Measurements from ENCODE around the gene TRIM46.
"Not testable (repeated sequence)": the region's sequence is repeated elsewhere in the genome, so short reads cannot be mapped to it uniquely, and the experiment has no call there.

The TRIM46 gene

DNA sequence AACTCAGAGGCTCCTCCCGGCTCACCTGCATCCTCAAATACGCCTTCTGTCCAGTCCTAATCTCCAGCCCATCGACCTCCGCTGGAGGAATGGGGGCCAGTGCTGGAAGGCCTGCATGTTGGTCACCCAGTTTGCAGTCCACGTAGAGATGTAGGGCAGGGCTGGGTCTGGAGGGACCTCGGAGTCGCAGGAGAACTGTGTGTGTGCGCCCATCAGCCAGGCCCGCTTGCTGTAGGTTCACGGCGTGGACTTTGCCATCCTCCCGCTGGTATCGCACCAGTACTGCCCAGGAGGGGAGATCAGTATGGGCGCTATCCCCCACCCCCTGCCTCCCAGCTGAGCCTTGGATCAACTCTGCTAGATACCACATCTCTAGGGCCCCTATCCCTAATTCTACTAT lies 31.4 kb downstream of the TRIM46 start:
- no peak for DNase-seq (ENCODE audit: low read depth)

DNA sequence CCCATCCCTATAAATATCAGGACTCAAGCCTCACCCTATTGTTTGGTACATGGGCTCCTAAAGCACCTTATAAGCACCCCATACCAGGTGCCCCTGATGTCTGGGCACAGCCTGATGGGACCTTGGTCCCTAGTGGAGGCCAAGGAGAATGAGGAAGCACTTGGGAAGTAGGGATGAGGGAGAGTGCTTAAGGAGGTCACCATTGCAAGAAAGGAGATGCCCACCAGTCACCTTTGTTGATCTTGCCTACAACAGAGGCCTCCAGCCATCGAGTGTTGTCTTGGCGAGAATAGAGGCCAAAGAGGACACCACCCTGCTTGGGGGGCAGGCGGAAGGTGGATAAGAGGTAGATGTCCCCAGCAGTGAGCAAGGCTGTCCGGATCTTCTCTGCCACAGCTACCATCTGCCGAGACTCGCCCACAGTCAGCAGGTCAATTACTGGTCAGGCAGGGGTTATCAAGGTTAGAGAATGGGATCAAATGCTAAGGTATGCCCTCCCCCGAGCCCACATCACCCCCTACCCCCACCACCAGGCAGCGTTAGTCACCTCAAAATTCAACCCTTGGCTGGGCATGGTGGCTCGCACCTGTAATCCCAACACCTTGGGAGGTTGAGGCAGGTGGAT lies 32.4 kb downstream of the TRIM46 start:
- no peak for DNase-seq (ENCODE audit: low read depth)

DNA sequence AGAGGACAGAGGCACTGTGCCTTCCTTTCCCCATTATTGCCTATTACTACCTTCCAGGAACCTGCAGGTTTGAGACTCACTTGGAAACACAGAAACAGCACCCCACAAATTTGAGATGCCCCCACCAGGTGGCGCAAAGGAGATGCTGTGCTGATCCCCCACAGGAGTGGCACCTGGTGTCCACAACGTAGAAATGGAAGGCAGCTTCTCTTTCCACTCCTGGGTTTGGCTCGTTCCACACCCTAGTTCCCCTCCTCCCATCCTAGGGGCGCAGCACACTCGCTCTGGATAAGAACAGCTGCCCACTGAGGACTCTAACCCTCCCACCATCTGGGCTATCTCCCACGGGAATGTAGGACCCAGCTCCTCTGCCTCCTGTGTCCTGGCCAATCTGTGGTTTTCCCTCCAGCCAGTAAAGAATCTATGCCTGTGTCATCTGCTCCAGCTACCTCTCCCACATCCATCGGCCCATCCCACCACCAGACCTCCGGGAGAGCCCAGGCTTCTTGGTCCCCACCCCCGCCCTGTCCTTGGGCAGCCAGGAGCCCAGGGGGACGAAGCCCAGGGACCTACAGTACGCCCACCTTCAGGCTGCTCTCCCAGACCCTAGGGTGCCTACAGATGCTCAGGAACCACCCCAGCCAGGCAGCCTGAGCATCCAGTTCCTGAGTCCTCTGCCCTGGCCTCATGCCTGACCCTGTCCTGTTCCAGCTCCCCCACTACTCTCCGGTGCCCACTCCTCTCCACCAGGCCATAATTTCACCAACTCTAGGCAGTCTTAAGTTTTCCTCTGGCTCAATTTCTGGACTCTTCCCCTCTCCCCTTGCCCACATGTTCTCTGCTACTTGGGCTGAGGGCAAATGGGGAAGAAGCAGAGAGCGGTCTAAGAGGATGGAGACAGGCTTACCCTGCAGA lies 33.5 kb downstream of the TRIM46 start:
- peak; percentile 81 for DNase-seq (ENCODE audit: low read depth)

DNA sequence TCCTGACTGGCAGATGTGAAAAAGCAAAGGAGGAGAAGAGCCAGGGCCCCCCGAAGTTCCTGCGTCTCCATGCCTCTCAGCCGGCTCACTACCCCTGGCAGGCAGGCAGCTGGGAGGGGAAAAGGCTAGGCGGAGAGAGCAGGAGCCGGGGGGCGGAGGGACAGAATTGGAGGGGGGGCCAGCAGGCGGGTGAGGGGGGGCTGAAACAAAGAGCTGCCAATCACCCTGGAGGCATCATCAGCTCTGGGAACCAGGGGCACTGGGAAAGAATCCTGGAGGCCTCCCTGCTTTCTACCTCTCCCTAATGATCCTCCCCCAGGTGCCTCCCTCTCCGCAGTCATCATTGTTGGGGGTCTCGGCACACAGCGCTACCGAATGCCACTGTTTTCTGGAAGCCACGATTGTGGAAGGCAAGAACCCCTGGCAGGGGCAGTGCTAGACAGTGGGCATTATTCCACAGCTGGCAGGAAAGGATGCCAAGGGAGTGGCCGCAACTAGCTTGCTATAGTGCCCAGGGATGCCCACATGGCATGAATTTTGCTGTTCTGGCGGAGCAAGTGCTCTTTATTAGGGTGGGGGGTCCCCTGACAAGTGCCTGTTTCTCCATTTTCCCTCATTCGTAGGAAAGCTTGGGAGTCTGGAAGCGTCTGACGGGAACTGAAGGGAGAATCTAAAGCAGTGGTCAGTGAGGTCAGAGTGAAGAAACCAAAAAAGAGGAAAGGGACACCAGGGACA lies 34.3 kb downstream of the TRIM46 start, which contains the start of gene THBS3:
Gene THBS3, minus strand, starts transcription at position 92 of the 735 bp plus-strand sequence. Its CDS starts 21 bp downstream, at position 71.
- no peak for DNase-seq (ENCODE audit: low read depth)

DNA sequence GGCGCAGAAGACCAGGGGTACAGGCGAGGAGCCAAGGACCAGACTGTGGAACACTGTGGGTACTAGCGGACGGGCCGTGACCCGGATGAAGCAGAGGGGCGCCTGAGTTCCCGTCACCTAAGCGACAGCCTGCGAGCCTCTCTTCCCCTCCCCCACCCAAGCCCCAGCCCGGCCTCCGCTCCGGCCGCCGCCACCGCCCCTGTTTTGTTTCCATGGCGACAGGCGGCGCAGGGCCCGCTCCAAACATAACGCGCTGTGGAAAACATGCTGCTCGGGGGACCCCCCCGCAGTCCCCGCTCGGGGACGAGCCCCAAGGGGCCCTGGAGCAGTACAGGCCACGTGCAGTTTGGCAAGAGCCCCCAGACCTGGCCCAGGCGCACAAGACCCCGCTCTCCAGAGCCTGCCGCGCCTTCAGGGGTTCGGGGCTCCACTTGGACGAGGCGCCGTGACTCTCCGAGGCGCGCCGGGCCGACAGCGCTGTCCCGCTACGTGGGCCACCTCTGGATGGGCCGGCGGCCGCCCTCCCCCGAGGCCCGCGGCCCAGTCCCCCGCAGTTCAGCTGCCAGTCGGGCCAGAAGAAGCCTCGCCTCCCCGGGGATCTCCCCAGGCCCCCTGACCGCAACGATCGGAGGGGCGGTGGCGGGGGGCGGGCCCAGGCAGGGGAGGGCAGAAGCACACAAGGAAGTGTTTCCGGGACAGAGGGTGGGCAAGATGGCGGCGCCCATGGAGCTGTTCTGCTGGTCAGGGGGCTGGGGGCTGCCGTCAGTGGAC lies 35.1 kb downstream of the TRIM46 start, which contains the start of gene MTX1:
Gene MTX1, plus strand, starts transcription at position 155 of the 771 bp plus-strand sequence. Its CDS starts 110 bp downstream, at position 265.
- DNase-seq (ENCODE audit: low read depth) = peak; percentile 80

DNA sequence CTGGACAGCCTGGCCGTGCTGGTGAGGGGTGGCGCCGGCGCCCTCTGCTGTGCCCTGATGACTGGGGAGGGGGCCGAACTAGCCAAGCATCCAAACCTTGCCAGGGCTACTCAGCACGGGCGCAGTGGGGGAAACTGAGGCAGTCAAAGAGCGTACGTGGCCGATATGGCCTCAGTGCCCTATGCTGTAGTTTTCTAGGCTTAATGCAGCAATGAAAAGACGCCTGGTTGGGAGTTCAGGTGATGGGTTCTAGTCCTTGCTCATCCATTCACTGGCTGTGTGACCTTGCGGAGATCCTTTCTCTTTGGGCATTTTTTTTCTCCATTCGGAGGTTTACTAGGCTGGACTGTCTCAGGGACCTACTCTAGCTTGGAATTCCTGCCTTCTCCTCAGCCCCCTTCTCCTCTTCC lies 35.7 kb downstream of the TRIM46 start:
- DNase-seq (ENCODE audit: low read depth) = no peak

DNA sequence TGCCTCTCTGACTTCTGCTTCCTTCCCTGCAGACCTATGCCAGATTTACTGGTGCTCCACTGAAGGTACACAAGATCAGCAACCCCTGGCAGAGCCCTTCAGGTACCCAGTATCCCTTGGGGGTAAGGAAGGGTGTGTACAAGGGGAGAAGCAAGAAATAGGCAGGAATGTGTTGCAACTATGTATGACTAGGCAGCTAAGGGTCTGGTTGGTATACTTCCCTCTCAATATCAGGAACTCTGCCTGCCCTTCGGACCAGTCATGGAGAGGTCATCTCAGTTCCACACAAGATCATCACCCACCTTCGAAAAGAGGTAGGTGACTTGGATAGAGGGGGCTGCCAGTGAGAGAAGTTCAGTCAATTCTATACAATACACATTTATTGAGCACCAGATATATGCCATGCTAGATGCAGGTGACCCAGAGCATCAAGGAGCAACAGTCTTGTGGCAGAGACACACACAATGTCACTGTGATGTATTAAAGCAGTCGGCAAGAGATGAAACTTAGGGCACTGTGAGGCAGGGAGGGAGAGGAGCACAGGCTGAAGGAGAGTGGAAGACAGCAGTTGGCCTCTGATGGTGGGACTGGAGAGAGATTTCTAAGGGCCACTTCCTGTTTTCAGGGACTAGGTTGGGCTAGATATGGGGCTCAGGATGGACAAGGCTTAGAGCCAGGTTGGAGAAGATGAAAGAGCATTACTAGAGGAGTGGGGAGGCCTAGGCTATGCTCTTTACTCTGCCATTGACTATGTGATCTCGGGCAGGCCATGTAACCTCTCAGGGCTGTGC lies 36.9 kb downstream of the TRIM46 start:
- no peak for DNase-seq (ENCODE audit: low read depth)

DNA sequence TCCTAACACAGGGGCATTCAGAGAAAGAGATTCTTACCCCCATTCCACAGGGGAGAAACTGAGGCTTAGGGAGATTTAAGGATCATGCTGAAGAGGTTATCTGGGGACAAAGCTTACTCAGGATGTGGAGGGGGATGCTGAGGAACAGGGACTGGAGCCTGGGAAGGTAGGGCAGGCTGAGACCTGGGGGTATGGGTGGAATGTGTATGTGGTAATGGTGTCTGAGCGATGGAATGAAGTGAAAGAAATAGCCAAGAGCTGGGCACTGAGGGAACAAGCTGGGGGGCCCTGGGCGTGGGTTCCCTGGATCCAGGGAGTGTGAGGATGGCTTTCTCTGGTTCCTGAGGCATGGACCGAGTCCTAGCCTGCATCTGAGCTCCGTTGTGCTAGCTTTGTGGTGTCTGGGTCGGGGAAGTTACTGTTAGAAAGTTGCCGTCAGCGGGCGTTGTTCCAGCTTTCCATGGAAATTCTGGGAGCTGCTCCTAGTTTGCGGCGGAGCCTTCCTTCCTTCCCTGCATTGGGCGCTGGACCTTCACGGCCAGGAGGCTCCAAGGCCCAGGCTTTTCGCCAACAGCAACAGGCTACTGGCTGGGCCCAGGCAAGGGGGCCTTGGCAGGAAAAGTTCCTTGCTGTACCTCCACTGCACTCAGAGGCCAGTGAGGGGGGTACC lies 37.9 kb downstream of the TRIM46 start:
- DNase-seq (ENCODE audit: low read depth) = not testable (repeated sequence)

DNA sequence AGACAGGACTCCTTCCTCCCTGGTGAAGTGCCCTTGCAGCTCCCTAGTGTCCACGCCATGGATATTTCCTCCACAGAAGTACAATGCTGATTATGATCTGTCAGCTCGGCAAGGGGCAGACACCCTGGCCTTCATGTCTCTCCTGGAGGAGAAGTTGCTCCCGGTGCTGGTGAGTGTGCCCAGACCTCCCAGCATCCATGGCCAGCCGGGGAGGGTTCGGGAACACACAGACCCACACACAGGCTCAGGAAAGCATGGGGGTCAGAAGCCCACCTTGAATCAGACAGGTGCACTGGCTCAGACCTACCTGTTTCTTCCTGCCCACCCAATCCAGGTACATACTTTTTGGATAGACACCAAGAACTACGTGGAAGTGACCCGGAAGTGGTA lies 38.4 kb downstream of the TRIM46 start:
- DNase-seq (ENCODE audit: low read depth) = not testable (repeated sequence)

DNA sequence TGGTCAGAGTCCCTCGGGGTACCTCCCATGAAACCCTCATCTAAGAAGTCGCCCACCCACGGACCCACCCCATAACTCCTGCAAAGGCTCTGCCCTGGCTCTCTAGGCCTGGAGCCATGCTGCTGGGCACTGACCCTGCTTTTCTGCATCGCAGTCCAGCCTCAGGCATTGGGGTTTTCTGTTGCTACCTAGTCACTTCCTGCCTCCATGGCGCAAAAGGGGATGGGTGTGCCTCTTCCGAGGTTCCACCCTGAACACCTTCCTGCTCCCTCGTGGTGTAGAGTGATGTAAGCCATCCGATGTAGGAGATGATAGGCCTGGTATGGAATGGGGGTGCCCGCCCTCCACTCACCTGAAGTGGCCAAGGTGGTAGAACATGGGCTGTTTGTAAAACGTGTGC lies 41.1 kb downstream of the TRIM46 start:
- DNase-seq (ENCODE audit: low read depth) = not testable (repeated sequence)

DNA sequence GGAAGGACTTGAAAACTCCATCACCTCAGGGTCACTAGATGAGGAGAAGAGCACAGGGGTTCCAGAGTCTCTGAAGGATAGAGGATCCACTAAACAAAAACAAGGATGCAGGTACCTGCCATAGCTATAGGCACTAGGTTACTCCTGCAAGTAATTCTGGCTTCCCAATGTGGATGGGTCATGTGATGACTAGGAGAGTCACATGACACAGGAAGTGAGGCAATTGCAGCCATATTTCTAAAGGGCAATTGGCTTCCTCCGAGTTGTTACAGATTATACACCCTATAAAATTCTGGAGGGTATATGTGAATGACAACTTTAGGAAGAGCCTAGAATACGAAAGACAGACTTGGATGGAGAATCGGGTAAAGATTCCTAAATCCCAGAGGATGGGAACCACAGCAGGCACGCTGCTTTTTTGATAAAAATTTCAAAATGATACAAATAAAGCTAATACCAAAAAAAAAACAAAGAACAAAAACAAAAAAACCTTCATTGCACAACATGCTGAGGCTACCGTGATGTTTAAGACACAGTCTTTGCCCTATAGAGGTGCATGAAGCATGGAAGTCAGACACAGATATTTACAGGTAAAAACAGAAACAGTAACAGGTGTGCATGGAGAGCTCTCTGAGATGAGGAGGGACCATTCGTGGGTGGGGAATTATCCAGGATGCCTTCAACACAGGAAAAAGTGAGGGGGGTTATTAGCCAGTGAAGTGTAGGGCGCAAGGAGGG lies 45.4 kb downstream of the TRIM46 start:
- DNase-seq (ENCODE audit: low read depth) = no peak

DNA sequence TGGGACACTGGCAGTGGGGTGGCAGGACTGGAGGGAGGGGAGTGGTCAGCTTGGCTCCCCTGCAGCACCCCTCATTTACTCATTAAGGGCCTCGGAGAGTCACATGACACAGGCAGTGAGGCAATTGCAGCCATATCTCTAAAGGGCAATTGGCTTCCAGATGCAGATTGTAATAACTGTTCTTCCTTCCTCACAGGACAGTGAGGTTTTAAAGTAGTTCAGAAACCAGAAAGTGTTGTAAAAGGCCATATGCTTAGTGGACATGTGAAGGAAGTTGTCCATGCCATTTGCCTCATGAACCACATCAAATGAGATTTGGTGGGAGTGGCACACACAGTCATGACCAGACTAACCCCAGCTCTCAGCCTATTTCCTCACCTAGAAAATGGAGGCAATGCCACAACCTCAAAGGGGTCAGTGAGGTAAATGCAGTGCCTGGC lies 46.0 kb downstream of the TRIM46 start:
- no peak for DNase-seq (ENCODE audit: low read depth)

DNA sequence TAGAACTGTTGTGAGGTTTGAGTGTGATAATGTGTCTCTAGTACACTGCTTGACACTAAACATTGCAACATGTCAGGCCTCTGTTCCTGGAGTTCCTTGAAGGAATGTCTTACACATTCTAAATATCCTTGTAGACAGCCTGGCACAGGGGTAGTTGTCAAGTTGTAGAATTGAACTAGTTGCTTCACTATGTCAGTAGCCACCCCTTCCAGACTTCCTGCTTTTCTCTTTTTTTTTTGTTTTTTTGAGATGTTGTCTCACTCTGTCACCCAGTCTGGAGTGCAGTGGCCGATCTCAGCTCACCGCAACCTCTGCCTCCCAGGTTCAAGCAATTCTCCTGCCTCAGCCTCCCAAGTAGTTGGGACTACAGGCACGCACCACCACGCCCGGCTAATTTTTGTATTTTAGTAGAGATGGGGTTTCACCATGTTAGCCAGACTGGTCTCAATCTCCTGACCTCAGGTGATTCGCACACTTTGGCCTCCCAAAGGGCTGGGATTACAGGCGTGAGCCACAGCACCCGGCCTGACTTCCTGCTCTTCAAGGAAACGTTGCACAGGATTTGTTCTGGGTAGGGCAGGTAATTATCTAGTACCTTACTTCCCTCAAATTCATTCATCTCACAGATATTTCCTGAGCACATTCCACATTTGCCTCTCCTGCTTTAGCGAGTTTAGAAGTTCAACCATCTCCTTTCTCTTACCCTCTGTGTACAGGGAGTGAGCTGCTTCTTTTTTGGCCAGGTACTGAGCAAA lies 46.7 kb downstream of the TRIM46 start:
- not testable (repeated sequence) for DNase-seq (ENCODE audit: low read depth)

DNA sequence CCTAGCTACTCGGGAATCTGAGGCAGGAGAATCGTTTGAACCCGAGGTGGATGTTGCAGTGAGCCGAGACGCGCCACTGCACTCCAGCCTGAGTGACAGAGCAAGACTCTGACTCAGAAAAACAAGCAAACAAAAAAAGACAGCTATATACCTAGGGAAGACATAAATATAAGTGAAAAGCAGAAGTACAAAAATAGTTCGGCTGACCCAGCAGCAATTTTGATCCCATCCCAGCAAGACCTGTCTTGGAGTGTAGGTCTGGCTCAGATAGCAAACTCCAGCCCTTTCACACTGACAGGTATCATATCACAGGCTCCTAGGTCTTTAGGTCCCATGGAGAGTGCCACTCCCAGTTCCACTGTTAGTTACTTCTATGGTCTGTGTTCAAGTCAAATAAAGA lies 49.4 kb downstream of the TRIM46 start:
- DNase-seq (ENCODE audit: low read depth) = no peak

DNA sequence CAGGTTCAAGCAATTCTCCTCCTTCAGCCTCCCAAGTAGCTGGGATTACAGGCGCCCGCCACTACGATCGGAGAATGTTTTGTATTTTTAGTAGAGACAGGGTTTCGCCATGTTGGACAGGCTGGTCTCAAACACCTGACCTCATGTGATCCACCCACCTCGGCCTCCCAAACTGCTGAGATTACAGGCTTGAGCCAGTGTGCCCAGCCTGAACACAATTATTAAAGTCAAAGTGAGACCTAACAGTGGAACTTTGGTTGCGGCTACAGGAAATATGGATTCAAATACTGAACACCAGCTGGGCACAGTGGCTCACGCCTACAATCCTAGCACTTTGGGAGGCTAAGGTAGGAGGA lies 51.7 kb downstream of the TRIM46 start:
- not testable (repeated sequence) for DNase-seq (ENCODE audit: low read depth)

DNA sequence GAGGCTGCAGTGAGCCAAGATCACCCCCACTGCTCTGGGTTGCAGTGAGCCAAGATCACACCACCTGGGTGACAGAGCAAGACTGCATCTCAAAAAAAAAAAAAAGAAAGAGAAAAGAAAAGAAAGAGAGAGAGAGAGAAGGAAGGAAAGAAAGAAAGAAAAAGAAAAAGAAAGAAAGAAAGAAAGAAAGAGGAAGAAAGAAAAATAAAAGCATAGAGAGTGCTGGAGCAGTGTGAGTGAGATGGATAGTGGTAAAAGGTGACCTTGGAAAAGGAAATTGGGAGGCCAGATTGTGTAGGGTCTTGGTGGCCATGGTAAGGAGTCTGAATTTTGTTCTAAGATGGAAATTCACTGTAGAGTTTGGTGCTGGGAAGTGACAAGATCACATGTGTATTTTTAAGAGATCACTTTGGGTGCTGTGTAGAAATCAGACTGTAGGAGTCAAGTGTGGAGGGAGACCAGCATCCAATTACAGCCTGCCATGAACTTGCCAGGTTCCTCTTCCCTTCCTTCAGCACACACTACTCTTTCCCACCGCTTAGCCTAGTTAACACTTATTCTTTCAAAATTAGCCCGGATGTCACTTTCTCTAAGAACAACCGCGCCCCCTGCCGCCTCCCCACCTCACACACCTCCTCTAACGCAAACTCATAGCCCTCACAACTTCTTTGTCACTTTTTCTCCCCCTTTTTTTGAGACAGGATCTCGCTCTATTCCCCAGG lies 52.7 kb downstream of the TRIM46 start:
- peak; percentile 84 for DNase-seq (ENCODE audit: low read depth)

DNA sequence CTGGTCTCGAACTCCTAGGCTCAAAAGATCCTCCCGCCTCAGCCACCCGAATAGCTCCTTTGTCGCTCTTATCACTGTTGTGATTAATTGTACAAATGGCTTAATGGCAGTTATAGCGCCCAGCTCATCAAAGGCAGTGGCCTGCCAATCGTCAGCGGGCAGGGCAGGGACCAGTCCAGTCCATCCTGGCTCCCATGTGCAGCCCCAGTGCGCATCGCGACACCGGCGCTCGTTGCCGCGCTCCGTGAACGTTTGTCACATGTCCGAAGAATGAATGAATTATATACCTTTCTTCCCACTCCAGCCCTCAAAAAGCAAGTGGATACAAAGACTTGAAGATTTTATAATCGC lies 53.2 kb downstream of the TRIM46 start:
- DNase-seq (ENCODE audit: low read depth) = no peak
